PFSK-1 (cell line): Measurements from ENCODE around the gene DCDC2B.

Experiments used
- POLR2AphosphoS5 ChIP-seq: IDR thresholded peaks from 2 replicates; pipeline ENCODE4 v1.6.1; 2012; ENCODE audit warnings: low read depth, mild to moderate bottlenecking, control low read depth, low read length, moderate library complexity
- SIN3A ChIP-seq: IDR thresholded peaks from 2 replicates; pipeline ENCODE4 v1.6.1; 2012; ENCODE audit warnings: mild to moderate bottlenecking, low read length, moderate library complexity, borderline replicate concordance; ENCODE audit not compliant: insufficient read depth
- TAF1 ChIP-seq: IDR thresholded peaks from 2 replicates; pipeline ENCODE4 v1.6.1; 2012; ENCODE audit warnings: low read length, control low read depth, borderline replicate concordance; ENCODE audit not compliant: insufficient read depth

GRCh38 chr1:32242341-32242851, 33.5 kb downstream of the DCDC2B start:
- TF ChIP-seq SIN3A (no peak), POLR2AphosphoS5 (no peak), TAF1 (no peak)
